Fibroblast of skin of abdomen (primary cell): ENCODE data around the gene SHROOM3.

ENCODE experiments used
- DNase-seq: peaks from one replicate; pipeline ENCODE4 v3.0.0-alpha.2; 2013

SHROOM3 gene

DNA sequence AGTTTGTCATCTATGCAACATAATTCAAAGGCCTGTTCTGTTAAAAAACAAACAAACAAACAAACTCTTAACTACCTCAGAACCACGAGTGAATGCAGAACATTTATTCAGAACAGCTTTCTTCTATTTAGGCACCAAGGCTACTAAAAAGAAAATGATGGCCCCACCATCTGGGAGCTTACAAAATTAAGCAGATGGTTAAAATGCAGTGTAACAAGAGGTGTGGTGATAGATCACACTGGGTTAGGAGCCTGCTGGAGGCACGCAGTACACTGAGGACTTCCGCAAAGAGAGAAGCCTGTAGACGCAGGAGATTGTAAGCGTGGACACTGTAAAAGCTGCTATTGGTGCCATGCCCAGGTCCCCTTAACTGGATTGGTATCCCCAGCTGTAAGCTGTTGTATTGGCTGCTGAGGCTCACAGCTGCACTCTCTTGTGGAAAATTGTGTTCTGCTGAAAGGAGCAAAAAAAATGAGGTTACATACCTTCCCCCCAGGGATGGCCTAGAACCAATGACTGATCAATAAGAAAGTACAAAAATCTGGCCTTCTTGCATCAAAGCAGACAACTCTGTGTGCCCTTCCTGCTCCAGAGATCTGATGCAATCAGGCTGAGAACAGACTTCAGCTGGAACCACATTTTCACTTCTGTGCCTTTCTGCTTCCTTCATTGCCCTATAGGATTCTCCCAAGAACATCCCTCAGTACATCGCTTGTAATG, 60.0 kb downstream of the SHROOM3 start:
- no peak for DNase-seq

DNA sequence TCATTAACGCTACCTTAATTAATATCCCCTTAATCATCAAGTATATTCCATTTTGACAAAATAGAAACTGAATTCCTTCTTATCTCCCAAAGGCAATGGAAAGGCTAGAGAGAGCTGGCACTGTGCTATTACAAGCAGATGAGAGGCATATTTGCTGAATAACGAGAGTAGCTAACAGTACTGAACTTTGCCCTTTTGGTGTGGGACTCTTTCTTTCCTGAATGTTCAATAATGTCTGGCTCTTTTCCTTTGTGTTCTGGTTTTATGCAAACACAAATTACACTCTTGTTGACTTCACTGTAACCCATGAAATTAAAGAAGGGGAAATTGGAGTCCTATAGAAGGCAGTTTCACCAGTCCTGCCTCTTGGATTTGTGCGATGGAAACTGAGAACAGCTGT, 63.5 kb downstream of the SHROOM3 start:
- DNase-seq = no peak

DNA sequence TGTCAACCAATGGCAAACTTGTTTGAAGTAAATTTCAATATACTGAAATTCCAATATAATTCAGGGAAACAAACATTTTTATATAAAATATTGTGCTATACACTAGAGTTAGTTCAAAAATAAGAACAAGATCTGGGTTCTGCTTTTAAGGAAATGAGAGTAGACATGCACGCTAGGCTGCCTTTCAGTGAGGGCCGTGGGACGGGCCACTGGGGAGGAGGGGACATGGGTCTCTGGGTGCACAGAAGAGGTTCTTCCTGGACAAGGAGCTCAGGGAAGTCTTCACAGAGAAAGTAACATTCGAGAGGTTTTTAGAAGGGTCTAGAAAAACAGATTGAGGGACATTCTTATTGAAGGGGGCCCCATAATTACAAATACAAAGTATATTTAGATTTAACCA, 64.4 kb downstream of the SHROOM3 start:
- DNase-seq = no peak

DNA sequence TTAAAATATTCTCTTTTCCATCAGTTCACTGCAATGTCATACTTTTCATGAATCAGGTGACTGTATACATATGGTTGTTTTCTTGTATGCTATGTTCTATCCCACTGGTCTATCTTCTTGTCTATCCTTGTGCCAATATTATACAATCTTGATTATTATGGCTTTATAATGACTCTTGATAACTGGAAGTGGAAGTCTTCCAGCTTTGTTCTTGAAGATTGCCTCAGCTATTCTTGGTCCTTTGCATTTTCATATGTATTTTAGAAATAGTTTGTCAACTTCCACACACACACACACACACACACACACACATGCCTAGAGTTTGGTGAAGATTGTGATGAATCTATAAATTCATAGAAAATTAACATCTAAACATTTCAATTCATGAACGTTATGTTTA, 67.9 kb downstream of the SHROOM3 start:
- DNase-seq = no peak

DNA sequence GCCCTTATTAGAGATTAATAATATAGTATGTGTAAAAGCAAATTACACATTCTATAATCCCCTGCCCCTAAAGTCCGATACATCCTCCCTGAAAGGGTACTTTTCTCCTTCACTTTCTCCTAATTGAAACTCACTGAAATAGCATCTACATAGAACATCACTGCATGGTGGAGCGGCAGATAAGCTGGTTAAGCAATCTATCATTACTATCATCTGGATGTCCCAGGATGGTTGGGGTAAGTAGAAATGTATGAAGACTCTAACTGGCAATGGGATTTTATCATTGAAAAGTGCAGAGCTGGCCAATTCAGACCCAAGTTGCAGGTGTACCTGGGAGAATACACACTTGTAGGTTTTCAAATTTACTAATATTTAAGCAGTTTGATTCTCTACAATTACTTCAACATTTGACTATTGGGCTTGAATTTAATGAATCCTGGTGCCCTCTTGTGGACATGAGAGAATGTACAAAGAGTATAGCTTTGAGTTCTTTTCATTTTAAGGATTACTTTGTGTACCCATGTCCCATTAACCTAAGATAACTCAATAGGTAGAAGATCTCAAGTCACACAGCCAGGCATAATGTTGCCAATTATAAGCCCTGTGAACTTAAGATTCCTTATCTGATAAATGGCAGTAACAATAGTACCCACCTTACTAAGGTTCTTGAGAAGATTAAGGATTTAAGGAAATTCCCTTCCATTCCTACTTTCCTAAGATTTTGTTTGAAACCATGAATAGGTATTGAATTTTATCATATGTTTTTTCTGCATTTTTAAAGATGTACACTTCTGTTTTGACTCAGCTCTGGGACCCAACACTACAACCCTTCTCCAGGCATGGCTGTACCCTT, 69.8 kb downstream of the SHROOM3 start:
- DNase-seq = peak; percentile 57

DNA sequence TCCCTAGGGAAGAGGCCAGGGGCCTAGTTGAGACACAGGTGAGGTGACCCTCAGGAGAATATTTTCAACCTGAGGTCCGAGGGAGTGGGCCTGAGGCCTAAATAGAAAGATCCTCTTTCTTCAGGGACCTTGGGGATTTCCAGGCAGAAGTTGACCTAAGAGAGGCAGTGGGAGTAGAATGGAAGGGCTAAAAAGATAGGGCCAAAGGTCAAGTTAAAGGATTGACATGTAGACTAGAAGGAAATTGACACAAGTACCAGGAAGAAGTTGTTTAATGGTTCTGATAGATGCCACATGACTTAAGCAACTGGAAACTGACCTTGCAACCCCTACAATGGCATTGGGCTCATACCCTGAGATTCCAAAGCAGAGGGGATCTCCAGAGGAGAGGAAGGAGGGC, 76.9 kb downstream of the SHROOM3 start:
- no peak for DNase-seq

DNA sequence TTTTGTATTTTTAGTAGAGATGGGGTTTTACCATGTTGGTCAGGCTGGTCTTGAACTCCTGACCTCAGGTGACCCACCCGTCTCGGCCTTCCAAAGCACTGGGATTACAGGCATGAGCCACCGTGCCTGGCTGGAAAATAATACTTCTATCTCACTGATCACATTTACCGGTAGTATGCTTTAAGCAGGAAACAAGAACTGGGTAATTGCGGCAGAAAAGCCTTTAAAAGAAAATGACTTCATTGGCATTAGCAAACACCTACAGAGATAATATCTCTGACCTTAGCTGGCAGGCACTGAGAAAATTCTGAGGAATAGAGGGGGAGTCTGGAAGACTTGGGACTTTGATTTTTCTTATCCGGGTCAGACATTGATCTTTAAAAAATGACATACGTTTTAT, 78.5 kb downstream of the SHROOM3 start:
- DNase-seq = no peak

DNA sequence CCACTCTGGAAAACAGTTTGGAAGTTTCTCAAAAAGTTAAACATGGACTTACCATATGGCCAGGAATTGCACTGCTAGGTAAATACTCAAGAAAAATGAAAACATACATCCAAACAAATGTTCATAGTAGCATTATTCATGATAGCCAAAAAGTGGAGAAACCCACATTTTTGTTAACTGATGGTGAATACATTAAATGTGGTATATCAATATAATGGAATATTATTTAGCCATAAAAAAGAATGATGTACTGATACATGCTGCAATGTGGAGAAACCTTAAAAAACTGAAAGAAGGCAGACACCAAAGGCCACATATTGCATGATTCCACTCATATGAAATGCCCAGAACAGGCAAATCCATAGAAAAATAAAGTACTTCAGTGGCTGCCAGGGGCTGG, 79.1 kb downstream of the SHROOM3 start:
- DNase-seq = no peak

DNA sequence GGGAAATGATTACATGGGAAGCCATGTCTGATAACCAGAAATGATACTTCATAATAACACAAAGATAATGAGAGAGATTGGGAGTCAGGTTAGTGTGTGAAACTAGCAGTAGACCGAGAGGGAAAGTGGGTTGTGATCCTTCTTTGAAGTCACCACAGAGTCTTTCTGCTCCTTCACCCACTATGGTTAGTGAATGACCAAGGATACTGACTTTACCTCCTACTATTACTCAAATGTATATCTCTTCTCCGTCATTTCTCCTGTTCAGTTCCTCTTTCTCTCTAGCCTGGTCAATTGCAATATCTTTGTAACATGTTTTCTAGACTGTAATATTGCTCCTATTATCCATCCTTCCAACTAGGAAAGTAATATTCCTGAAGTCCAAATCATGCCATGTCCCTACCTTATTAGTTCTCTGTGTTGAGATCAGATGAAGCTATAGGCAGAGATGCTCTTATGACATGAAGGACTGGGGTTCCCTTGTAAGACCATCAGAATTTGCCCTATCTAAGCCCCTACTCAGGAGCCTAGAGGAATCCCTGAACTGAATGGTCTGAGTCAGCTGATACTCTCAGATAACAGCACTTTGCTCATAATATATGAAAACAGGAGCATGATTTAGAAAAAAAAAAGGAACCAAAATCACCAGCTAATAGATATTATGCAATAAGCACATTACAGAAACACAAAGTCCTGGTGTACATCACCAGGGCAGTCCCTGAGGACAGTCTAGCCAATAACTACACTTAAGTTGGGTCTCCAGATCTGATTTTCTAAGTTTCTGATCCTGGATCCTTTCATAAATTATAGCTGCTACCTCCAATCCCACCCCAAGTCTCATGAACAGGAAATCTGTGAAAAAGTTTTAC, 81.2 kb downstream of the SHROOM3 start:
- no peak for DNase-seq

DNA sequence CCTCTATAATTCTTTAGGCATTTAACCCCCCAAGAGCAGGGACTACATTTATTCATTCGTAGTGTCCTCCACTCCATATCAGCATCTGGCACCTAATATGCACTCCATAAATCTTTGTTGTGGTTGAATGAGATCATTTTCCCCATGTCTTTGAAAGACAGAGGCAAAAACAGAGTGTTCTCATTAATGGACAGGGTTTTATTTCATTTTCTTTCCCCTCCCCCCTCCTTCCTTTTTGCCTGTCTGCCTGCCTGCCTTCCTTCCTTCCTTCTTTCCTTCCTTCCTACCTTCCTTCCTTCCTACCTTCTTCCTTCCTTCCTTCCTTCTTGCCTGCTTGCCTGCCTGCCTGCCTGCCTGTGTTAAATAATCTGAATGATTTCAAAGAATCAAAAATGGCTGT, 83.2 kb downstream of the SHROOM3 start:
- peak; percentile 85 for DNase-seq

DNA sequence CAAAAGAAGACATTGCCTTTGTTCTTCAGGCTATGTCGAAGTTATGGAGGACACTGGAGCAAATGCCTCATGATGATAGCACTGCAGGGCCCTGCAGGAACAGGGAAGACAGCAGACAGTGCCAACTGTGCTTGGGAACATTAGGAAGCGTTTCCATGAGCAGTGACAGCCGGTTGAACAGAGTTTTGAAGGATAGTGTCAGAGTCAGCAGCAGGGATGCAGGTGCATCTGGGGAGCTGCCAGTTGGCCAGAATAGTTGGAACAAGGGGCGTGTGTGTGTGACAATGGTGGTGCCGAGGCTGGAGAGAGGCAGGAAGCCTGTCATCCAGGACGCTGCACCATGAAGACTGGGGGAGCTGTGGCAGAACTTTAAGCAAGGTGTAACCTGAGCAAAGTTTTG, 88.6 kb downstream of the SHROOM3 start:
- DNase-seq = no peak

DNA sequence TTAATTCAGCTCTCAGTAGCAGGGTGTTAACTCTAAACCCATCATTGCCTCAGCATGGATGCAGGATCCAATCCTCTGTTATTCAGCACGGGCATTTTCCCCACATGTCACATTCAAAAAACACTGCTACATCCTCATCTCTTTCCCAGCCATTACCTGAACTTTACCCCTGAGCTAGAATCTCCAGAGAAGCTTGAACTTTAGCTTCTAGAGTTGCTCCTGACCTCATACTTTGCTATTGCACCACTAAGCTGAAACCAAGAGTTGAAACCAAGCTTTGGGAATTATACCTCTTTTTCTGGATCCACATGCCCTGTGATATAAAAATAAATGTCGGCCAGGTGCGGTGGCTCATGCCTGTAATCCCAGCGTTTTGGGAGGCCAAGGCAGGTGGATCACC, 90.7 kb downstream of the SHROOM3 start:
- DNase-seq = no peak

DNA sequence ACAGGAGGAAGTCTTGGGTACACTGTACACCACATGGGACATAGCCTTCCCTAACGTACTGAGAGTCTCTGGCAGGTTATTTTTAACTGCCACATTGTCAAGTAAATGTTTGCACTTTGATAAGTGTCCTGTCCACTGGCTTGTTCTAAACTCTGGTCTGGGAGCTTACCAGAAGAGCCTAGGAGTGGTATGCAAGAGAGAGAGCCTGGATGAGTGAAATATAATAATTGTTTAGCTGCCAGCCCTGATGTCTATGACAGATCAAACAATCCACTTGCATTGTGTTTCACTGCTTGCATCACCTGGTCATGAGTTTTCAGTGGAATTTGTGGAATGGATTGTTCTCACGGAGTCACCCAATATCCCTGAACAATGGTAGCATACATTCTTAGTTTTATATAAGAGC, 91.6 kb downstream of the SHROOM3 start:
- peak; percentile 51 for DNase-seq

DNA sequence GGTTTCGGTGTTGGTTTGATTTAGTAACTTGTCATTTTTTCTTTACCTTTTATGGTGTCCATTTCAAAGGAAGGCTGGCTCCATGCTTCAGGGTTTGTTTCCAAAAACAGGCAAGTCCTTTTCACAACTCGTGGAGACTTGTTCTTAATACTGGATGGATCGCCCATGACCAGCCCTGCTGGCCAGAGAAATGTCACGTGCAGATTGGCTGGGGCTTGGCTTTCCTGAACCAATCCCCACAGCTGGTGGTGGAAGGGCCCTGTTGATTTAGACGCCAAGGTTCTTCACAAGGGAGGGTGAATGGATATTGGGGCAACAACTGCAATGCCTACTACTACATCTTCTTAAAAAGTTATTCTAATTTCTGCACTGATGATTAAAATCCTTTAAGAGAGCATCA, 92.6 kb downstream of the SHROOM3 start:
- no peak for DNase-seq

DNA sequence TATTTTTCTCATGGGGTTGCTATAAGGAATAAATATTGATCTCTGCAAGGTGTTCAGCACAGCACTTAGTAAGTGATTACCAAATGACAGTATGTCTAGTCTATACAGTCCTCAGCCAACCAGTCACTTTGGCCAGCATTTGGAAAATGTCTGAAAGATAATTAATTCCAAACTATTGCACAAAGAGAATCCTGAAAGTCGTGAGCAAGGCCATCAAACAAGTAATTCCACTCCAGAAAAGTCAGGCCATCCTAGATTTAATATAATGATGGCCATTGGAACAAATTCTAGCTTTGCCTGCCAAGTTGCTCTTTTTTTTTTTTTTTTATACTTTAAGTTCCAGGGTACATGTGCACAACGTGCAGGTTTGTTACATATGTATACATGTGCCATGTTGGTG, 96.6 kb downstream of the SHROOM3 start:
- no peak for DNase-seq

DNA sequence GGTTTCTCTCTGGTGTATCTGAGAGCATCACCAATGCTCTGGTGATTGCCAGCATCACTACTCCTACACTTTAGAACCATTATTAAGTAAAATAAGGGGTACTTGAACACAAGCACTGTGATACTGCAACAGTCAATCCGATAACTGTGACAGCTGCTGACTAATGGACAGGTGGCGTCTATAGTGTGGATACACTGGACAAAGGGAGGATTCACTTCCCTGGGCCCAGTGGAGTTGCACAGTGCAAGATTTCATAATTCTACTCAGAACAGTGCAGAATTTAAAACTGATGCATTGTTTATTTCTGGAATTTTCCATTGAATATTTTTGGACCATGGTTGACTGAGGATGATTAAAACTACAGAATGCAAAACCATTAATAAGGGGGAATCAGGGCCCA, 97.8 kb downstream of the SHROOM3 start:
- DNase-seq = no peak

DNA sequence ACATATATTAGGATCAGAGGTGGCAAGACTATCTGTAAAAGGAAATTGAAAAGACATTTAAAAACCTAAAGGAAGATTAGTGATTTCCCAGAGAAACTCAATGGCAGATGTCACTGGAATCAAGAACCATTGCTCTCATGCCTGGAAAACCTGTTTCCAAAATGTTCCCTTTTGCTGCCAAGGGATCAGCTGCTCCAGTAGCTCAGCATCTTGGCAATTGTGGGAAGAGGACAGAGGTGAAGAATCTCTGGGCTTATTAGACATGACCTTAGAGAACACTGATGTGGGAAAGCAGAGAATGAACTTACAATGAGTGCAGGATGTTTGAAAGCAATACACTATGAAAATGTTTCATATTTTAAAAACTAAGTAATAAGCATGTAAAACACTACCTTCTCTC, 98.3 kb downstream of the SHROOM3 start:
- no peak for DNase-seq

DNA sequence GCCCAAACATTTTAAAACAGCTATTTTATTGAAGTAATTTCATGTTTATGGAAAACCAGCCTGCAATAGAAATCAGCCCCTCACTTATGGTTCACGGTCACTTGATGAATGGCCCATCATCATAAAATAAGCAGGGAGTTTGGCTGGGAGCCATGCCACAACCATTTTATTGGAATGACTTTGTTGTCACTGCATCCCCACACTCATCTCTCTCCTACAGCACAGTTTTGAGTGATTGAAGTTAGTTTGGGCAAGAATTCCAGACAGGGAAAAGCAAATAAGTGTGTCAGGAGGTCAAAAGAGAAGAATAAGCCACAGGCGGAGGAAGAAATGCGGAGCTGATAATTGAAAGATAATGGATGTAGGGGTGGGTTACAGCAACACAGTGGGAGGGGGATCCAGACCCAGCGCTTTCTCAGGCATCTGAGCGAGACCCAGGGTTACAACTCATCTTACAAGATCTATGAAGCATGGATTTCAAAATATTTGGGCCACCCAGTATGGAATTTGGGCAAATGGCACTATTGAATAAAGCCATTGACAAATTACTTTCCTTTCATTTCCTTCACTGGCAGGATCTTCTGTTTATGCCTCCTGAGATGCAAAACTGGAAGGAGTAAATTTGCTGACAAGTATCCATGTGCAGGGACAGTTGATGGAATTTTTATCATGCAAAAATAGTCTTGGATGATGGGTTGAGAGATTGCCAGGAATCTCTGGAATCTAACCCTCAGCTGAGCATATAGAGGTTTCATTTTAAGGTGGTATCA, 100.8 kb downstream of the SHROOM3 start:
- peak; percentile 88 for DNase-seq

DNA sequence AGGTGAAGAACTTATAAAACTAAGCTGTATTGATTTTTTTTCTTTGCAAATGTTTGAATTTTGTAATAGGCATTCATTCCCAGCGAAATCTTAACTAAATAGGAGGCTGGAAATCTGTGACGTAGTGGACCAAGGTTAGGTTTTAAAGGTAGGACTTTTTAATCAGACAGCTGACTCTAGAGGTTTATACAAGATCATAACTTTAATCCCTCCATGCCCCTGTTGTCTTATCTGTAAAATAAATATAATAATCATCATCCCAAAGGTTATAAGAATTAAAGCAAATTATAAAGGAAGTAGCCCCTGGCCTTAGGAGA, 101.3 kb downstream of the SHROOM3 start:
- no peak for DNase-seq

DNA sequence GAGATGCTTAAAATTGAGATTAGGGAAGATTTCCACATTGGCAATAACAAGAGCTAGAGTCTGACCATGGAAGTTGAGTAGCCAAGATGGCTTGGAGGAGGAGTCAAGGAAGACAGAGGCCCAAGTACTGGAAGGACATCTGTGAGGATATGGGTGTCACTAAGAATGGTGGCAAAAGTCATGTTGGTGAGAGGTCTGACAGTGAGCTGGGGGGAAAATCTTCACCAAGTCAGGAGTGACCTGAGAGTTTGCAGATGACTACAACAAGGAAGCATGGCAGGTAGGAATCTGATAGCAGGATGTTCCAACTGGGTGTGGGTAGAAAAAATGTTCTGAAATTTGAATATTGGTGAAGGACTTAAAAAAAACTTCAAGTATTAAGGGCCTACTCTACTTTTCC, 103.3 kb downstream of the SHROOM3 start:
- DNase-seq = no peak

DNA sequence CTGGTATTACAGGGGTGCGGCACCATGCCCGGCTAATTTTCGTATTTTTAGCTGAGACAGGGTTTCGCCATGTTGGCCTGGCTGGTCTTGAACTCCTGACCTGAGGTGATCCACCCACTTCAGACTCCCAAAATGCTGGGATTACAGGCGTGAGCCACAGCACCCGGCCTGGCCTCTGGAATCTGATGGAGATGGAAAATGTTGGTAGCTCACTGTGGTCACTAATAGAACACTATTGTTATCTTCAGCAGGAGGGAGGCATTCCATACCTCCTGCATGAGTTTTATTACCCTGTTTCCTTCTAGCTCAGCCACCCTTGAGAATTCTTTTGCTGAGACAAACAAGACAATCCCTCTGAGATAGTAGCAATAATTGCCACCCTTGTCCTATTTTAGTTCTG, 105.0 kb downstream of the SHROOM3 start:
- peak; percentile 69 for DNase-seq

DNA sequence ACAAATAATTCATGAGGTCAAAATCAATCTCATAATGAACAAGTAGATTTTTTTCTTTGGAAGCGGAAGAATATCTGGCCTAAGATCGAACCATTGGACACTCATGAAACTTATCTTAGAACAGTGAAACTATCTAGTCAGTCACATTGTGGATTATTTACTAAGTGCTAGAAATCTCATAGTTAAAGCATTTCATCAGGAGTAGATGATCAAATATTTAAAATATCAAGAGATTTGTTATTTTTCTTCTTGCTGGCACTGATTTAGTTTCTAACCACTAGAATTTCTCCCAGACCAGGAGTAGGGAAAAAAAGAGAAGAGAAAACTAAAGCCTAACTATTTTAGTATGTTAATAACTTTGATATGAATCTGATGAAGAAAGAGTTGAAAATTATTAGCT, 105.5 kb downstream of the SHROOM3 start:
- peak; percentile 40 for DNase-seq

DNA sequence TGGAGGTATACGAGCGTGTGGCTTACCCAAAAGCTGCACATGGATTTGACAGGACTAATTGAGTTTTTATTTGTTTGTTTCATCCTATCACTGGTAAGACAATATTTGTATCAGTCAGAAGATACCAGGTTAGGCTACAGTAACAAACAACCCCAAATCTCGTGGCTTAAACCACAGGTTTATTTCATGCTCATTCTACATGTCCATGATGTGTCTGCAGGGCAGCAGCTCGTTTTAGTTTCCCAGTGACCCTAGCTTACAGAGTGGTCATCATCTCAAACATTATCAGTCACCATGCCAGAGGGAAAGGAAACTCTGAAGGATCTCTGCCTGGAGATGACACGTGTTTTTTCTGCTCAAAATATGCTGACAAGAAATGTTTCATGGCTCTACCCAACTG, 108.3 kb downstream of the SHROOM3 start:
- DNase-seq = no peak
